Activated naive CD8-positive, alpha-beta T cell treated with anti-CD3 and anti-CD28 coated beads, Interleukin-2, amount 50 U/mL, for 24 hours (primary cell): Measurements from ENCODE around the gene LRRC74A.
"Not testable (repeated sequence)": the region's sequence is repeated elsewhere in the genome, so short reads cannot be mapped to it uniquely, and the experiment has no call there.

Source experiments
- ATAC-seq: fragments of 150-1000 bp; cut with Tn5 transposase; one replicate; pipeline ENCODE4 v1.10.0; 2021
- DNase-seq: peaks from one replicate; pipeline ENCODE4 v3.0.0; 2021
- H3K27ac Mint-ChIP-seq: one replicate; pipeline ENCODE4 v1.8.0; 2021; ENCODE audit warnings: mild to moderate bottlenecking, mixed read lengths
- H3K27me3 Mint-ChIP-seq: one replicate; pipeline ENCODE4 v1.8.0; 2021; ENCODE audit warnings: mixed read lengths
- H3K36me3 Mint-ChIP-seq: one replicate; pipeline ENCODE4 v1.8.0; 2021; ENCODE audit warnings: low read depth, mixed read lengths
- H3K4me1 Mint-ChIP-seq: one replicate; pipeline ENCODE4 v1.8.0; 2021; ENCODE audit warnings: mixed read lengths
- H3K4me3 Mint-ChIP-seq: one replicate; pipeline ENCODE4 v1.8.0; 2021; ENCODE audit warnings: mild to moderate bottlenecking, moderate library complexity, mixed read lengths
- H3K9me3 Mint-ChIP-seq: one replicate; pipeline ENCODE4 v1.8.0; 2021; ENCODE audit warnings: mixed read lengths

Gene LRRC74A

GRCh38 chr14:76904740-76905569 is 78.7 kb downstream of the LRRC74A start:
- Mint-ChIP-seq H3K36me3 (no peaks in the 10 kb centered on the region), H3K9me3 (no peaks in the 10 kb centered on the region), H3K27ac (no peak overlapping the region), H3K4me1 (peaks cover 29% of the 10 kb centered on the region), H3K4me3 (peak overlapping the region; percentile 9), H3K27me3 (no peaks in the 10 kb centered on the region)
- ATAC-seq (peak; percentile 99), DNase-seq (peak; percentile 84)

- Mint-ChIP-seq H3K4me3 (peak overlapping the region; percentile 14), H3K27me3 (no peaks in the 10 kb centered on the region), H3K4me1 (peaks cover 34% of the 10 kb centered on the region), H3K36me3 (no peaks in the 10 kb centered on the region), H3K27ac (peak overlapping the region; percentile 62), H3K9me3 (no peaks in the 10 kb centered on the region)
- ATAC-seq (peak; percentile 39), DNase-seq (peak; percentile 36)
Measured at GRCh38 chr14:76908834-76909233, 82.6 kb downstream of the LRRC74A start.

GRCh38 chr14:76909266-76909665 is 83.1 kb downstream of the LRRC74A start:
- Mint-ChIP-seq H3K4me1 (peaks cover 30% of the 10 kb centered on the region), H3K27ac (peak overlapping the region; percentile 62), H3K9me3 (no peaks in the 10 kb centered on the region), H3K36me3 (no peaks in the 10 kb centered on the region), H3K4me3 (no peak overlapping the region), H3K27me3 (no peaks in the 10 kb centered on the region)
- no peak for ATAC-seq
- DNase-seq = no peak

GRCh38 chr14:76910371-76910890 is 84.2 kb downstream of the LRRC74A start:
- Mint-ChIP-seq H3K27ac (no peak overlapping the region), H3K27me3 (no peaks in the 10 kb centered on the region), H3K36me3 (no peaks in the 10 kb centered on the region), H3K4me1 (peaks cover 23% of the 10 kb centered on the region), H3K4me3 (no peak overlapping the region), H3K9me3 (no peaks in the 10 kb centered on the region)
- DNase-seq (no peak), ATAC-seq (no peak)

- Mint-ChIP-seq H3K36me3 (no peaks in the 10 kb centered on the region), H3K27me3 (no peaks in the 10 kb centered on the region), H3K27ac (no peak overlapping the region), H3K4me3 (no peak overlapping the region), H3K4me1 (peaks cover 21% of the 10 kb centered on the region), H3K9me3 (no peaks in the 10 kb centered on the region)
- no peak for DNase-seq
- ATAC-seq = no peak
Measured at GRCh38 chr14:76911473-76911872, 85.3 kb downstream of the LRRC74A start.

- H3K36me3 Mint-ChIP-seq, DNase-seq, ATAC-seq, H3K27me3 Mint-ChIP-seq, H3K9me3 Mint-ChIP-seq, H3K4me3 Mint-ChIP-seq, H3K27ac Mint-ChIP-seq: not testable (repeated sequence)
- peaks cover 26% of the 10 kb centered on the region for H3K4me1 Mint-ChIP-seq
Measured at GRCh38 chr14:76914533-76915081, 88.4 kb downstream of the LRRC74A start.

- H3K9me3 Mint-ChIP-seq = no peaks in the 10 kb centered on the region
- H3K4me3 Mint-ChIP-seq = no peak overlapping the region
- ATAC-seq (no peak), DNase-seq (no peak)
- no peaks in the 10 kb centered on the region for H3K27me3 Mint-ChIP-seq
- H3K27ac Mint-ChIP-seq = no peak overlapping the region
- no peaks in the 10 kb centered on the region for H3K36me3 Mint-ChIP-seq
- H3K4me1 Mint-ChIP-seq = peaks cover 41% of the 10 kb centered on the region
Measured at GRCh38 chr14:76916040-76916715, 90.0 kb downstream of the LRRC74A start.

GRCh38 chr14:76917158-76917596 is 91.0 kb downstream of the LRRC74A start:
- H3K36me3 Mint-ChIP-seq = no peaks in the 10 kb centered on the region
- no peak overlapping the region for H3K27ac Mint-ChIP-seq
- H3K4me1 Mint-ChIP-seq = peaks cover 50% of the 10 kb centered on the region
- H3K9me3 Mint-ChIP-seq = no peaks in the 10 kb centered on the region
- no peak for ATAC-seq
- no peaks in the 10 kb centered on the region for H3K27me3 Mint-ChIP-seq
- H3K4me3 Mint-ChIP-seq = no peak overlapping the region
- no peak for DNase-seq

- Mint-ChIP-seq H3K4me1 (peaks cover 56% of the 10 kb centered on the region), H3K27me3 (no peaks in the 10 kb centered on the region), H3K4me3 (no peak overlapping the region), H3K27ac (no peak overlapping the region), H3K9me3 (no peaks in the 10 kb centered on the region), H3K36me3 (no peaks in the 10 kb centered on the region)
- ATAC-seq (no peak), DNase-seq (no peak)
Measured at GRCh38 chr14:76917745-76918255, 91.6 kb downstream of the LRRC74A start.

GRCh38 chr14:76918256-76918781 is 92.1 kb downstream of the LRRC74A start:
- peak overlapping the region; percentile 23 for H3K27ac Mint-ChIP-seq
- DNase-seq (no peak), ATAC-seq (no peak)
- no peaks in the 10 kb centered on the region for H3K9me3 Mint-ChIP-seq
- peaks cover 58% of the 10 kb centered on the region for H3K4me1 Mint-ChIP-seq
- no peaks in the 10 kb centered on the region for H3K36me3 Mint-ChIP-seq
- no peak overlapping the region for H3K4me3 Mint-ChIP-seq
- H3K27me3 Mint-ChIP-seq = no peaks in the 10 kb centered on the region

- peak; percentile 47 for DNase-seq
- no peaks in the 10 kb centered on the region for H3K36me3 Mint-ChIP-seq
- no peaks in the 10 kb centered on the region for H3K9me3 Mint-ChIP-seq
- H3K4me1 Mint-ChIP-seq = peaks cover 53% of the 10 kb centered on the region
- no peaks in the 10 kb centered on the region for H3K27me3 Mint-ChIP-seq
- ATAC-seq = no peak
- H3K27ac Mint-ChIP-seq = peak overlapping the region; percentile 52
- no peak overlapping the region for H3K4me3 Mint-ChIP-seq
Measured at GRCh38 chr14:76918782-76919394, 92.7 kb downstream of the LRRC74A start.
